Stimulated activated naive CD8-positive, alpha-beta T cell treated with anti-CD3 and anti-CD28 coated beads, Interleukin-15, amount 100 ng/mL, for 72 hours (primary cell): Measurements from ENCODE around the gene CLDN7.
A peak's percentile ranks its signal among the peaks of the same experiment; 100 is the strongest.
"Not testable (repeated sequence)": the region's sequence is repeated elsewhere in the genome, so short reads cannot be mapped to it uniquely, and the experiment has no call there.

ENCODE experiments used
- ATAC-seq: fragments of 150-1000 bp; cut with Tn5 transposase; 2 replicates; pipeline ENCODE4 v1.10.0; 2021; ENCODE audit warnings: mild to moderate bottlenecking, moderate library complexity
- DNase-seq, 2 donors: peaks; one replicate each; pipeline ENCODE4 v3.0.0; 2021 to 2022
- H3K27ac Mint-ChIP-seq, 2 donors: one replicate each; pipeline ENCODE4 v1.8.0; 2022; ENCODE audit warnings: mild to moderate bottlenecking in 2 of 2, mixed read lengths in 2 of 2, moderate library complexity in 2 of 2
- H3K27me3 Mint-ChIP-seq: one replicate; pipeline ENCODE4 v1.8.0; 2022; ENCODE audit warnings: mixed read lengths
- H3K4me1 Mint-ChIP-seq: one replicate; pipeline ENCODE4 v1.8.0; 2022; ENCODE audit warnings: mild to moderate bottlenecking, mixed read lengths
- H3K4me3 Mint-ChIP-seq, 2 donors: one replicate each; pipeline ENCODE4 v1.8.0; 2022; ENCODE audit warnings: mild to moderate bottlenecking in 2 of 2, mixed read lengths in 2 of 2, moderate library complexity in 1 of 2
- H3K9me3 Mint-ChIP-seq, 2 donors: one replicate each; pipeline ENCODE4 v1.8.0; 2022; ENCODE audit warnings: mixed read lengths in 2 of 2

Gene CLDN7

DNA sequence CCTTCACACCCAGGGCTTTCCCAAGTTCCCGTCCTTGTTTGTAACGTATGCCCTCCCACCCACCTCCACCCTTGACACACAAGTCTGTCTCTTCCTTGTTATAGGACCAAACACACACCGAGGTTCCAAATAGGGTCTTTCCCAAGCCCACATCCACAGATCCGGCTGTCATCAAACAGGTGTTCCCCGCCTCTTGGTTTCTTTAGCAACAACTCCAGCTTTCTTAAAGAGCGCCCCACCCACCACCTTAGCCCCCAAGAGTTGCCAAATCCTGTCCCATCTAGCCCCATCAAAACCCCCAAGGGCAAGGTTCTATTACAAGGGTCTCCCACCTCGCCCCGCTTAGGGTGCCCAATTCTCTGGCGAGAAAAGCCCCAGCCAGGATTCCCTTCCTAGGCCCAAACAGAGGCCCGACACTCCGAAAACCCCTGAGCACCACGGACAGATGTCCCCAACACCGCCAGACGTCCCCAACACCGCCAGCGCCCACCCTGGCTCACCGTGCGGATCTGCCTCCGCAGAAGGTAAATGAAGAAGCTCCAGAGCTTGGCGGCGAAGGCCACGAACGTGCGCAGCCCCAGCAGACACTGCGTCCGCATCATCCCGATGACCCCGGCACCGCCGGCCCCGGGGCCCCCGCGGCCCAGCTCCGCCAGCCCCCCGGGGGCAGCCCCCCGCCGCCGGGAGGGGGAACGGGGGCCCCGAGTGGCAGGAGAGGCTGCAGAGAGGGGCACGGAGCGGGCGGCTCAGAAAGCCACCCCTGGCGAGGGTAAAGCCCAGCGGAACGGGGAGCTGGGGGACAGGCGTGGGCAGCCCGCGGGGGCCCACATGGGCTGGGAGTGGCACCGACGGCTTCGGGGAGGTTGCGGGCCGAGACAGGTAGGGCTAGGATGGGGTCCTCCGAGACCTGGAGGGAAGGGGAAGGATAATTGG is 11.3 kb downstream of the CLDN7 start:
- Mint-ChIP-seq H3K9me3 (no peaks in the 10 kb centered on the region), H3K27ac (peak overlapping the region; percentile 97 to 98), H3K27me3 (no peaks in the 10 kb centered on the region), H3K4me3 (peak overlapping the region; percentile 94 to 99), H3K4me1 (peaks cover 60% of the 10 kb centered on the region)
- DNase-seq (no peak), ATAC-seq (peak; percentile 27)

DNA sequence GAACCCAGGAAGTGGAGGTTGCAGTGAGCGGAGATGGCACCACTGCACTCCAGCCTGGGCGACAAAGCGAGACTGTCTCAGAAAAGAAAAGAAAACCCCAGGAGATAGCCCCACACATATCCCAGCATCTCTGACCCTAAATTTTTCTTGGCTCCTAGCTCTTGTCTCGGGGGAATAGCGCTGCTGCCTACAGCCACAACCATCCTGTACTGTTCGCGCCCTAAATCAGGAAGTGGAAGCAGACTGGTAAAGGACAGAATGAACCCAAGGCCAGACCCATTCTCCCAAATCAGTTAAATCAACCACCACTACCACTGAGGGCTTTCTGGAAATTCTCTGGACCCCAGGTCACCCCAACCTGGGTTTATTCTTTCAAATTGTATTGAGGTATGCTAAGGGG is 12.4 kb downstream of the CLDN7 start:
- Mint-ChIP-seq H3K27ac (peak overlapping the region in 1 of 2 donors; percentile 91), H3K4me1 (peaks cover 58% of the 10 kb centered on the region)
- no peak for DNase-seq

DNA sequence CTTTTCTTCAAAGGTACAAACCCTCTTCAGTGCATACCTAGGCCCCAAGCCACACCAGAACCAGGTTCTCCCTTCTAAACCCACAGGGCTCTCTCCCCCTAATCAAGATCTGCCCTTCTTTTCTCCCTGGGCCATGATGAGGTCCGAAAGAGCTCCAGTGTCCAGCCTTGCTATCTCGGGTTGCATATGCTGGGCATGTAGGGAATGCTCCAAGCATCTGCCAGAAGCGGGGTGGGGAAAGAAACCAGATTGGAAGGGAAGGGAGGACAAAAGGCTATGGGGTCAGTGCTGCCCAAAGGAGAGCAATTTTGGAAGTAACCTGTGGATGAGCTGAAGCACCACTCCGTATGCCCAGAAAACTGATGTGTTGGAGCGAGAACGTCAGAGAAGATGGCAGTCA is 13.1 kb downstream of the CLDN7 start:
- Mint-ChIP-seq H3K9me3 (no peaks in the 10 kb centered on the region), H3K27ac (peak overlapping the region in 1 of 2 donors; percentile 91), H3K4me1 (peaks cover 52% of the 10 kb centered on the region), H3K4me3 (peak overlapping the region; percentile 66 to 80), H3K27me3 (no peaks in the 10 kb centered on the region)
- DNase-seq (no peak), ATAC-seq (no peak)

More for the DNA sequence above, 12.4 kb downstream of the CLDN7 start:
- H3K4me3 Mint-ChIP-seq, result peak overlapping the region; percentile 94 to 99
- ATAC-seq, result no peak
- H3K27me3 Mint-ChIP-seq, result no peaks in the 10 kb centered on the region
- no peaks in the 10 kb centered on the region for H3K9me3 Mint-ChIP-seq

DNA sequence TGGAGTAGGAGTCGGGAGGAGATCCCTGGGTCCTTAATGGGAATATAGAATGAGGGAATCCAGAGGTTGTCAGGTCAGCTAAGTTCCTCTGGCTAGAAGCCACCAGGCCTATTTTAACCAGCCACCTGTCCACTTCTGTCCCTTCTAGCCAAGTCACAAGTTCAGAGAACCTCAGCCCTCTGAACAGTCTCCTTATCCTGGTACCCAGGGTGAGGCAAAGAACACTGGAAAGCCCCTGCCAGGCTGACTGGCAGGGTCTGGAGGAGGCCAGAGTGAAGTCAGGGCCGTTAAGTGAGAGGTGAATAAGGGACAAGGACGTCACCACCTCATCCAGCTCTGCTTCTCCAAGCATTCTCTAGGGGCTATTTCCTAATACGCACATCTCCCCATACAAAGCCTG is 13.5 kb downstream of the CLDN7 start:
- Mint-ChIP-seq H3K27me3 (no peaks in the 10 kb centered on the region), H3K27ac (peak overlapping the region in 1 of 2 donors; percentile 40), H3K4me1 (peaks cover 48% of the 10 kb centered on the region), H3K4me3 (peak overlapping the region; percentile 66 to 80), H3K9me3 (no peaks in the 10 kb centered on the region)
- DNase-seq (no peak), ATAC-seq (no peak)

DNA sequence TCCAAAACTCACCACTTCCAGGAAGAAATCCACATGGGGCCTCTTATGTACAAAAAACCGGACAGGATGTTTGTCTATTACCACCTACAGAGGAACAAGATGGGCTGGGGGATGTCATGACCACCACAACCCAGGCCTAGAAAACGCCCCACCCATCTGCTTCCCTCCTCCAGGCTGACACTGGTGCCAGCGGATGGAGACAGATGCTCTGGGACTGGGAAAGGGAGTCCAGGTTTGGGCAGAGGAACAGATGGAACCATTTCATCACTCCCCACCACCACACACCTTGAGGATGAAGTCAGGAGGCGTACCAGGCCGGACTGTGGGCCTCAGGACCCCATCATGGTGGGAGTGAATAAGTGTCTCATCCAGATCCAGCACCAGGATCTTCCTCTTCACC is 15.5 kb downstream of the CLDN7 start:
- no peaks in the 10 kb centered on the region for H3K27me3 Mint-ChIP-seq
- no peaks in the 10 kb centered on the region for H3K9me3 Mint-ChIP-seq
- H3K4me1 Mint-ChIP-seq, result peaks cover 48% of the 10 kb centered on the region
- H3K27ac Mint-ChIP-seq, result peak overlapping the region in 1 of 2 donors; percentile 74
- ATAC-seq, result no peak
- no peak overlapping the region for H3K4me3 Mint-ChIP-seq
- no peak for DNase-seq

DNA sequence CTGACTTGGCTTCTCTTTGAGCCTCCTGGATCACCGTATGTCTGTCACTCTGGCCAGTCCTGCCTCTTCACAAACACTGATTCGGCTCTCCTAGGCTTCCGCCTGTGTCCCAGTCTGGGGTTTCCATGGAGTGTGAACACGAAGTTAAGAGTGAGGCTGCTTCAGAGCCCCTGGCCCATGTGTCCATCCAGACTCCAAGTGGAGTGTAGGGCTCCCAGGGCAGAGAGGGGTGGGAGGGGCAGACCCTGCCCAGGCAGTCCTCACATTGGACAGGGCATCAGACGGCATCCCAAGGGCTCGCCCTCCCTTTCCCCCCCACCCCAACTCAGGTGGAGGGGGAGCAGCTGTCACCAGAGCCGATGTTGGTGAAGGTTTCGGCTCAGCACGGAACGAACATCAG is 18.4 kb downstream of the CLDN7 start:
- ATAC-seq, H3K27ac Mint-ChIP-seq, H3K27me3 Mint-ChIP-seq, H3K9me3 Mint-ChIP-seq, H3K4me3 Mint-ChIP-seq, DNase-seq: not testable (repeated sequence)
- peaks cover 55% of the 10 kb centered on the region for H3K4me1 Mint-ChIP-seq

DNA sequence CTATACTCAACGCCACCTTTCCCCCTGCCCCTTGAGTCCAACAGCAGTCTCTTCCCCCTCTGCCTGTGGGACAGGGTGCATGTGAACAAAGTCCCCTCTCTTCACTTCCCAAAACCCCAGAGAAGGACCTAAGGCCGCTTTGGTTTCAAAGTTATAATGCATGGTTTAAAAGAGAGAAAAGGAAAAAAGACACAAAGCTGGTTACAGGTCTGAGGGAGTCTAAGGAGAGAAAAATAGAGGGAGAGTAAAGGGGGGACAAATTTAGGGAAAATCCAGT is 18.9 kb downstream of the CLDN7 start:
- Mint-ChIP-seq H3K27ac (peak overlapping the region; percentile 41 to 94), H3K4me3 (peak overlapping the region; percentile 98 to 100), H3K9me3 (no peaks in the 10 kb centered on the region), H3K4me1 (peaks cover 50% of the 10 kb centered on the region), H3K27me3 (no peaks in the 10 kb centered on the region)
- no peak for ATAC-seq
- DNase-seq, result no peak

DNA sequence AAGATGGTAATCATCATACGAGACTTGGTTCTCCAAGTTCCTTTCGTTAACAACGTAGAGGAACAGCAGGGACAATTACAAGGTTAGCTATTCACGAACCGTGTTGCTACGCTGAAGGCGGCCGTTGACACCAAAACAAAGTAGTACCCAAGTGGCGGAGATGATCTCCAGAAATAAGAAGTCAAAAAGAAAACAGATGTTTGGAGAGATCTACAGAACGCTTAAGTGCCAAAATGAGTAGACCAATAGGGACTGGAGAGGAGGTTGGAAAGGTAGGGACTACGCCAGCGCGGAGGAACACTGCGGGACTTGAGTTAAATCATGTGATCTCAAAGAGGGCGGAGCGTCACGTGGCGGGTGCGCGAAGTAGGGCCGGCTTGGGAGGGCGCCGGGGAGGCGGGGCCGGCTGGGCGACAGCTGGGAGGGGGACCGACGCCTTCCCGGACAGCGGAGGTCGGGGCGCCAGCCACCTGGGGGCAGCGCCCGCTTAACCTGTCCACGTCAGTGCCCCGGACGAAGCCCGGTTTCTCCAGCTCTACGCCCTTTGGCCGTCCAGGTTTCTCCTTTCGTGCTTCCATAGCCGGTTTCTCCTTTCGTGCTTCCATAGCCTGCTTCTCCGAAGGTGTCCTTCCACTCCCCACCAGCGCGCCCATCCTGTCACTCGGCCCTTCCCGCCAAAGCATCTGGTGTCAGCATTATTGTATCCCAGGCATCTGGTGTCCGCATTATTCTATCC is 19.4 kb downstream of the CLDN7 start:
- peaks cover 50% of the 10 kb centered on the region for H3K4me1 Mint-ChIP-seq
- DNase-seq, result peak; percentile 90 to 91

DNA sequence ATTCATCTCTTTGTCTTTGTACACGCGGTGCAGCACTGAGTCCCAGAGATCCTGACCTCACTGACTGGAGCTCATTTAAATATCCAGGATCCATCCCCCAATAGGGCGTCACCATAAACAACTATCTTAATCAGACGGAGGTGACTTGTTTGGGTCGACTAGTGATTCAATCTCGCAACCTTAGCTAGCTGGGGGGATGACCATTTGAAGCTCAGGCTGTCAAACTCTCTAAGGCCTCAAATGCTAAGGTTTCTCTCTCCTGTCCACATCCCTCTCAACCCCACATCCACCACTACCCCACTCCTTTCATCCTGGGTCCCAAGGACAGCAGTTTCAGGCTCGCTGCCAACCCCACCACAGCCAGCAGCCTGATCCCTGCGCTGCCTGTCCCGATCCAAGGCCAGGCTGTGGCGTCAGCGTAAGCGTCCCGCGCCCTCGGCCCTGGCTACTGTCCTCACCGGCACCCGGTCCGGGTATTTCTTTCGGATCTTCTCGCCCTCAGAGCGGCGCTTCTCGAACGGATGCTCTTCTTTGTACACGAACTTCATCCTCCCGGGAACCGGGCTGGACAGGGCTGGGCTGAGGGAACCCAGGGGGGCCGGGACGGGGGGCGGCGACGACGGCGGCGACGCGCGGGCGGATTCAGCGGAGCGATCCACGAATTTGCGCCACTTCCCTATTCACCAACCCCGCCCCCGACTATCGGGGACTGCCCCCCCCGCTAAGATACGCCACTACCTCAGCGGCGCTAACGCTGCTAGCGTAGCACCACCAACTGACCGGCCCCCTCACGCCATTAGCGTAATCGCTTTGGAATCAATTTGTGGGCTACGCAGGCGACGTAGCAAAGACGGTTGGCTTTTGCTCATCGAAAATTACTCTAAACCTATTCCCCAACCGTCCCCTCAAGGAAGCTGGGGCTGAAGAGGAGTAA is 20.2 kb downstream of the CLDN7 start, which contains the start of gene GABARAP:
Gene GABARAP, minus strand, starts transcription at position 667 of the 934 bp plus-strand sequence. Its CDS starts 119 bp downstream, at position 548.
- Mint-ChIP-seq H3K27ac (peak within 1 kb of the TSS; percentile 97 to 99), H3K4me3 (peak within 1 kb of the TSS; percentile 98 to 100), H3K4me1 (peaks cover 56% of the 10 kb centered on the region), H3K27me3 (no peaks in the 10 kb centered on the region), H3K9me3 (no peaks in the 10 kb centered on the region)
- ATAC-seq (peak; percentile 39), DNase-seq (peak; percentile 91 to 92)

More for the DNA sequence above, 19.4 kb downstream of the CLDN7 start:
- peak; percentile 59 for ATAC-seq
- Mint-ChIP-seq H3K27ac (peak overlapping the region; percentile 96 to 99), H3K4me3 (peak overlapping the region; percentile 98 to 100), H3K27me3 (no peaks in the 10 kb centered on the region), H3K9me3 (no peaks in the 10 kb centered on the region)

DNA sequence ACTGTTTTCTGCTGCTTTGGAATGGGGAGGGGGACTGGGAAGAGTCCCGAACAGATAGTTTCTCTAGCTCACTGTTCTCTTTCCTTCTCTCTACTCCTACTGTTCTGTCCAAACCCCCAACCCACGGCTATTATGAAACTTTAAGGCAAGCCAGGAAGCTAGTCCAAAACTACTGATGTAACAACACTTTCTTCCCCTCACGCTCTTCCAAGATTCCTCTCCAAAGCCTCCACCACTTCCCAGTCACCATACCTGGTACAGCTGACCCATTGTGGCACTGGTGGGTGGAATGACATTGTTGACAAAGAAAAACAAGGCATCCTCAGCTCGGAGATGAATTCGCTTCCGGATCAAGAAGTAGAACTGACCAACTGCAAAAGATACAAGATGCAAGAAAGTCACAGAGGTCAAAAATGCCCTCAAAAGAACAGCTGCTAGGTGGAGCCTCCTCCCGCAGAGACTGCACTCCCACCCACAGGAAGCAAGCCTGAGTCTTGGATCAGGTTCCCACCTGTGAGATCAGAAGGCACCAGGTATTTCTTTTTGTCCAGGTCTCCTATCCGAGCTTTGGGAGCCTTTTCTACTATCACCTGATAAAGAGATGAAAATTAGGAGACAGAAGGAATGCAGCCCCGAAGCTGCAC is 21.1 kb downstream of the CLDN7 start:
- peaks cover 57% of the 10 kb centered on the region for H3K4me1 Mint-ChIP-seq
- peak overlapping the region; percentile 98 to 100 for H3K4me3 Mint-ChIP-seq
- peak overlapping the region; percentile 97 to 99 for H3K27ac Mint-ChIP-seq
- DNase-seq, result no peak
- H3K27me3 Mint-ChIP-seq, result no peaks in the 10 kb centered on the region
- no peaks in the 10 kb centered on the region for H3K9me3 Mint-ChIP-seq
- ATAC-seq, result no peak

DNA sequence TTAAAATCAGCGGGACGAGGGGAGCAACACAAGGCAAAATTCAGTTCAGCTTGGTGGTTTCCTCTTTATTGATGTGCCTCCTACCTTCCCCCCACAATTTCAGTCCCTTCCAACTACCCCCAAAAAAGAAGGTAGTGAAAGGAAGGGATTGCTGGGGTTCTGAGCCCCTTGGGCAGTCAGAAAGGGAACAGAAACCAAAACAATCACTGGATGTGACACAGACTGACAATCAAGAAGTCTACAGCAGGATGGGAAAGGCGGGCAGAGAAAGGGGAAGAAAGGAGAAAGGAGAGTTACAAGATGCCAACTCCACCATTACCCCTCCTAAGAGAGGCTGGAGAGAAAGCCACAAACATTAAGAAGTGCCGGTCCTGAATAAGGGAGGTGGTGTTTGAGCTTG is 21.9 kb downstream of the CLDN7 start:
- H3K4me3 Mint-ChIP-seq, result peak overlapping the region; percentile 96 to 98
- no peaks in the 10 kb centered on the region for H3K9me3 Mint-ChIP-seq
- peak overlapping the region in 1 of 2 donors; percentile 12 for H3K27ac Mint-ChIP-seq
- no peak for ATAC-seq
- H3K4me1 Mint-ChIP-seq, result peaks cover 64% of the 10 kb centered on the region
- DNase-seq, result no peak
- H3K27me3 Mint-ChIP-seq, result no peaks in the 10 kb centered on the region

DNA sequence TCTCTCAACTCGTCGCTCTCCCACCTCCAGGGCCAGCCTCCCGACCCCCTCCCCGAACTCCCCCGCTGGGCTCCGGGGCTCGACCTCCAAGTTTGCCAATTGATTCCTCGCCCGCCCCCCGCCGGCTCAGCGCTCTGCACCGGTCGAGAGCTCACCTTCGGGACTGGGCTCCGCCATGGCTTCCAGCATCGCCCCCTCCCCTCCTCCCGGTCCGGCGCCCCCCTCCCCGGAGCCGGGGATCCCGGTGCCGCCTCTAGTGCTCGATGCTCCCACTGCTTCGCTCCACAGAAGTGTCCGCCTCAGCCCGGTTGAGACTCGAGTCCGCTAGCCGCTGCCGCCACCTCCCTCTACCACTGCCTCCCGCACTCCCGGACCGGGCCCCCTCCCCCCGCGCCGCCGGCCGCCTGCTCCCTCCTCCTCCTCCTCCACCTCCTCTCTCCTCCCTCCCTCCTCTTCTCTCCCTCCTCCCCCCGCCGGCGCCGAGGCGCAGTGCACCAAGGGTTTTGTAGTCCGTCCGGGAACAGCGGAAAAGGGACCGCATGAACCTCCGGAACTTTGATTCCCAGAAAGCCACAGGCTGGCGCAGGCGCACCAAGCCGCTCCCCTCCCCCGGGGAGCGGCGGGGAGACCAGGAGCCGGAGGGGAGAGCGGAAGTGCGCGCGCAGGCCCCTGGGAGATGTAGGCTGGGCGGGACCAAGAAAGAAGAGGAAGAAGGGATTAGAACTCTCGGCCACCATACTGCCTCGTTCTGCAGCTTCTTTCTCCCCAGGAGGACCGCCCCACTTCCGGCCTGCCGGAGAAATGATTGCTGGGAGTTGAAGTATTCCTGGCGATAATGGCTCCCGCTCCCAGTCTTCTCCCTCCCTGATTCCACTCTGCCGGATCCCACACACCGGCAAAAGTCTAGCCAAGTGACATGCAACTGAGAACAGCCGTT is 22.9 kb downstream of the CLDN7 start, which contains the start of gene PHF23:
Gene PHF23, minus strand, starts transcription at position 367 of the 937 bp plus-strand sequence. Its CDS starts 178 bp downstream, at position 189.
- peak; percentile 77 for ATAC-seq
- no peaks in the 10 kb centered on the region for H3K9me3 Mint-ChIP-seq
- H3K27ac Mint-ChIP-seq, result peak within 1 kb of the TSS; percentile 83 to 96
- DNase-seq, result peak; percentile 94 to 97
- H3K4me1 Mint-ChIP-seq, result peaks cover 74% of the 10 kb centered on the region
- no peaks in the 10 kb centered on the region for H3K27me3 Mint-ChIP-seq
- peak within 1 kb of the TSS; percentile 96 to 98 for H3K4me3 Mint-ChIP-seq

DNA sequence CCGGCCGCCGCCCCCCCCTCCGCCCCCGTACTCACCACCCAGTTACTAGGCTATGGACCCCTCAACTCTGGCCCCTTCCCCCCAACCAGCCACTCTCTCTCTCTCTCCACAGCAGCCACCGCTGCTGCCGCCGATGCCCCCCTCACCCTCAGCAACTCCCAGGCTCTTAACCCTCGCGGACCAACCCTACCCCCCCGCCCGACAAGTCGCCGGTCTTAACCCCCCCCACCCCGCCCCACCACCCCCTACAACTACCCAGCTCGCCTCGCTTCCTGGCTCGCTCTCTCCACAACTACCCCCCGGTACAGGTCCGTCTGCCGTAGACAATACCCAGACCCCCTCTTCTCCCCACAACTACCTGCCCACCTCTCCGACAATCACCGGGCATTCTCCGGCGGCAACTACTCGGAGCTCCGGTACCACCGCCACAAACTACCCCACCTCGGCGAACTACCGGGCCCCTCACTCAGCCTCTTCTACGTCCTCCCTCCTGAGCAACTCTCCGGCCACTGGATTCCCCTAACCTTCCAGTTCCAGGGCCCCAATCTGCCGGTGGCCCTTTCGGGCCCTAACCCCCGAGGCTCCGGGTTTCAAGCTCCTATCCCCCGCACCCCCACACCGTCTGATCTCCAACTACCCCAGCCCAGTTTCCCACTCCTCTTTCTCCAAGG is 23.7 kb downstream of the CLDN7 start:
- DNase-seq (no peak), ATAC-seq (no peak)
- Mint-ChIP-seq H3K27ac (peak overlapping the region; percentile 75 to 96), H3K4me1 (peaks cover 77% of the 10 kb centered on the region), H3K9me3 (no peaks in the 10 kb centered on the region), H3K4me3 (peak overlapping the region; percentile 96 to 98), H3K27me3 (no peaks in the 10 kb centered on the region)
